SK-N-SH (cell line): Measurements from ENCODE around the gene ERI3.

Experiments
- CTCF ChIP-seq: fragments of 200-600 bp; sonication (generic); IDR thresholded peaks from 2 replicates; pipeline ENCODE4 v1.6.1; 2017; ENCODE audit warnings: antibody characterized with exemption, mild to moderate bottlenecking, moderate library complexity
- GABPA ChIP-seq: IDR thresholded peaks from 2 replicates; pipeline ENCODE4 v1.4.0; 2012; ENCODE audit warnings: low read depth, mild to moderate bottlenecking
- POLR2AphosphoS5 ChIP-seq: IDR thresholded peaks from 2 replicates; pipeline ENCODE4 v1.6.1; 2012; ENCODE audit warnings: low read depth, low read length
- RCOR1 ChIP-seq: fragments of 150-350 bp; IDR thresholded peaks from 2 replicates; pipeline ENCODE4 v1.6.1; 2017; ENCODE audit warnings: antibody characterized with exemption, low read length
- REST ChIP-seq: IDR thresholded peaks from 2 replicates; pipeline ENCODE4 v1.6.1; 2012; ENCODE audit warnings: mild to moderate bottlenecking, low read depth, low read length, moderate library complexity
- SMC3 ChIP-seq: IDR thresholded peaks from 2 replicates; pipeline ENCODE4 v1.6.1; 2012; ENCODE audit warnings: low read depth, low read length, improper control_type of control experiment

- TF ChIP-seq REST (no peak), CTCF (no peak), RCOR1 (no peak), GABPA (no peak), POLR2AphosphoS5 (no peak), SMC3 (no peak)
Observed at GRCh38 chr1:44239961-44240371, 115.1 kb downstream of the ERI3 start.
